HG03520 (cell line): Measurements from ENCODE around the gene LHFPL6.

Source experiments
- ATAC-seq: cut with Tn5 transposase; IDR thresholded peaks from one replicate; pipeline ENCODE4 v1.9.1; 2021; ENCODE audit warnings: mild to moderate bottlenecking, moderate library complexity; ENCODE audit not compliant: unreplicated experiment

Gene LHFPL6

DNA sequence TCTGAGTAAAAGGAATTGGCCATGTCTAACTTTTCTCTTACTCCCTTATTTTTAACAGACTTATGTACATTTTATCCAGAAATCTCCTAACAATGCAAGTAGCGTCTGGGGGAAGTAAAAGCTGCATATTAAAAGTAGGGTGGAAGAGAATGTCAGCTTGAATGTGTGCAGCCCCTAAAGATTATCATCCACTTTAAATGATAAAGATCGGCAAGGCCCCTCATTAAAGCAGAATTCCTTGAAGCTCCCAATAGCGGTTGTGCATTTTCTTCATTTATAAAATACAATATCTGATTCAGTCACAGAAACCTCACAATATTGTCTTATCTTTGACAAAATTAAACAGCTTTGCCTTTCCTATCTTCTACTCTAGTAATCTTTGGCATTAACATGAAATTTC, 184.6 kb downstream of the LHFPL6 start:
- ATAC-seq, result no peak

GRCh38 chr13:39417643-39418042, 185.3 kb downstream of the LHFPL6 start:
- ATAC-seq, result no peak

GRCh38 chr13:39417131-39417530, 185.9 kb downstream of the LHFPL6 start:
- no peak for ATAC-seq

DNA sequence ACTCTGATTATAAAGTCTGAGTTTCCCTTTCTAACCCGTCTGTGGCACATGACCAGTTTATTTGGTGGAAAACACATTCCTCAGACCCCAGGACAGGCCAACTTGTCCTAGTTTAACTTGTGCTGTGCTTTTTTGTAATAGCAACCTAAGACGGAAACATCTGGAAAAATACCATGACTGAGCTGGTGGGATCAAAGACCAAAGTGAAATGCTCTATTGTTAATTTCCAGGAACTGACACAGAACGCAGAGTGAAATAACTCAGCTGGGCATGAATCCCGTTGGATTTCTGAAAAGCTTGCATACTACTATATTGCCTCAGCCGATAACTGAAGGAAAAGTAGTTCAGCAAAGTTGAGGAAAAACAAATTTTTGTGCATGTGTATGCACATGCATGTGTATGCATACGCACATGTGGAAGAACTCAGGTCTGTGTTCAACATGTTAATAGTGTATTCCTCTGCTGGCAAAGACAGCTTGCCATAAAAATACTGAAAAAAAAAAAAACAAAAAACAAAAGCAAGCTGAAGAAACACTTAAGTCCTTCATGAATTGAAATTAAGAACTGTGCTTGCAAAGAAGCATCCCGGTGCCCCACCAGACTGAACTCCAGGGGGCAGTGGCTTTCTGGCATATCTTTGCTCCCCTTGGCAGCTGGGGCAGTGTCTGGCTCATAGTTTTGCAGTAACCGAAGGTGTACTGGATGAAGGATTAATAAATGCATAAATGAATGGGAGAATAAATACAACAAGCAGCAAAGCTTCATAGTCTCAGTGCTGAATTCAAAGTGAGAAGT, 187.8 kb downstream of the LHFPL6 start:
- ATAC-seq, result no peak

DNA sequence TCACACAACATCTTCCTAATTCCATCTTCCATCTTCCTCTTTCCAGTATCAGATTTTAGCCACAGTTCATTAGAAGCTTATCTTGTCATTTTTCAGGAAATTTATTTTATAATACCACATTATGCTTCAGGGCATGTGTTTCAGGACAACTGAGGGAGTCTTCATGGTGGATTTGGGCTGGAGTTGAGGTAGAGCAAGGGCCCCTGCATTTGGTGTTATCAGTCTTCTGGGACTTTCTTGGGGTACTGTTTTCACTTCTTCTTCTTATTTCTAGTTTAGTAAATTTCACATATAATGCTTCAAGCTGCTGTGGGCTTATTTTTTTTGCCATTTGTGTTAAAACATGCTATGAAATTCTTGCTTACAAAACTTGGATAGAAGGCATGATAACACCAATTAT, 188.7 kb downstream of the LHFPL6 start:
- no peak for ATAC-seq

GRCh38 chr13:39411511-39411910, 191.5 kb downstream of the LHFPL6 start:
- ATAC-seq, result no peak

GRCh38 chr13:39410964-39411363, 192.0 kb downstream of the LHFPL6 start:
- no peak for ATAC-seq

DNA sequence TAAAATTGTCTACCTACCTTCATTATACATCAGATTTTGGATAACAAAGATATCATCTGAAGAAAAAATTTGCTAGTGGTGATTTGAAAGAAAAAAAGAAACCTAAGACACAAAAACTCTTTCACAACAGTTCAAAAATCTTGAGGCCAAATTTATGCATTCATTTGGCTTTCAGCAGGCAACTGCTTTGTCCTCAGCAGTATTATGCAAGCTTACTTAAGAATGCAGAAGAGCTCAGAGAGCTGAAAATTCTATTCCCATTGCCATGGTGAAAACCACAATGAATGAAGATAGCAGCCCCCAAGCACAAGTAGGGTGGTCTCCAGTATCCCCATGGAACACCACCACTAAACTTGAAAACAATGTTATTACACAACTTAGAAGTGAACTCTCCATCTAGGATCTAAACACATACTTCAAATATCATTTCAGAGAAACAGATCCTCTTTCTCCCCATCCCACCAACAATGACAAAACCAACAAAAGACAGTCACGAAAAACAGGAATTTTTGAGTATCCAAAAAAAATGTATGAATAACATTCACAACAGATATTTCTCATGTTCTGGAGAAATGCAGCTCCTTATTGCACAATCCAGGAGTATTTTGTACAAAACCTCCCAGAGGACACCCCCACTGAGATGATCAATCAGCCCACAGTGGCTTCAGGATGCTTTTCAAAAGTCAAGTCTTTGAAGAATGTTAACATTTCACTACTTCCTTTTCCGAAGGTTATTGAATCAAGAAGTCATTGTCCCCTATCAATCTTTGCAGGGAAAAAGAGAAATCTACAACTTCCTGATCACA, 192.7 kb downstream of the LHFPL6 start:
- no peak for ATAC-seq

GRCh38 chr13:39408512-39408911, 194.5 kb downstream of the LHFPL6 start:
- no peak for ATAC-seq

DNA sequence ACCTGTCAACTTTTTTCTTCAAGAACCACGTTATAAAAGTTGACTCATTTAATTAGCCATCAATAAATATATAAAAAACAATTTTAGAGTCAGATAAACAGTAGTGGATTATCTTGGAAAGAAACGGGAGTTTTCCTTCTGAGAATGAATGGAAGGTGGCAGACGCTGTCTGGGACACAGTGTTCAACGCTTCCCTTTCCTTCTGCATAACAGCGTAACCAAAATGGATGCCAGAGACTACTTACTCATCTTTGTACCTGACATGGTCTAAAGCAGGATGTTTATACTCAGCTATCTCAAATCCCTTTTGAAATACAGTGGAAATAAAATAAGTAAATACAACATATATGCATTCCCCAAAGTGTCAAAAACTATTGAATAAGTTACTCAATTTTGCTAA, 195.2 kb downstream of the LHFPL6 start:
- no peak for ATAC-seq

GRCh38 chr13:39407138-39407537, 195.9 kb downstream of the LHFPL6 start:
- no peak for ATAC-seq

GRCh38 chr13:39406688-39407087, 196.3 kb downstream of the LHFPL6 start:
- peak; percentile 88 for ATAC-seq

GRCh38 chr13:39405596-39406205, 197.3 kb downstream of the LHFPL6 start:
- ATAC-seq, result no peak

GRCh38 chr13:39405107-39405506, 197.9 kb downstream of the LHFPL6 start:
- no peak for ATAC-seq

DNA sequence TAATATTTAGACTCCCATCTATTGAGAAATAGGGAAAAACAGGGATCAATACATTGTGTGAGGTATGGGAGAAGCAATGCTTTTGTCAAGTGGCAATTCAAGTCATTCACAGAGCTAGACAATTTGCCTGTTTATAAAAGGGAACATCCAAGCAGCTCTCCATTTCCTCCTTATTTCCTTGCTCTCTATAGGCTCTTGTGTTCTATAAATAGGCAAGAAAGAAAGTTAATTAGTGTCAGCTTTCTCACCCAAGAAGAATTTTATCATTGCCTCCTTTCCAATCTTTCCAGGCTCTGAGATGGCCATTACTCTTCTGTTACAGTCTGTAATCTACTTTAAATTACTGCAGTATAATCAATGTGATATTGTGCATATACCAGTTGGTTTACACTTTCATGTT, 199.9 kb downstream of the LHFPL6 start:
- no peak for ATAC-seq

- ATAC-seq, result no peak
Observed at GRCh38 chr13:39402221-39402970, 200.6 kb downstream of the LHFPL6 start.

DNA sequence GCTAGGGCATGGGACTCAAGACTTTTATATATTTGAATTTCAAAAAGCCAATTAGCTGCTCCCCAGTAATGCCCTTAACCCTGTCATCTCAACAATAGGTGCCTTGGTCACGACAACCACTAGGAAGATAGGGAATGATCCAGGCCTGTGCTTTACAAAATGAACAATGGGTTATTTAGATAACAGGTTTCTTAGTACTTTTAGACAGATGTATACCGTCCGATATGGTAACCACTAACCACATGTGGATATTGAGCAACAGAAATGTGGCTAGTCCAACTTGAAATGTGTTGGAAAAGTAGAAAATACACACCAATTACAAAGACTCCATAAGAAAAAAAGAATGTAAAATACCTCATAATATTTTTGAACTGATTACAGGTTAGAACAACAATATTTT, 201.2 kb downstream of the LHFPL6 start:
- ATAC-seq, result no peak

- no peak for ATAC-seq
Observed at GRCh38 chr13:39401046-39401705, 201.8 kb downstream of the LHFPL6 start.

DNA sequence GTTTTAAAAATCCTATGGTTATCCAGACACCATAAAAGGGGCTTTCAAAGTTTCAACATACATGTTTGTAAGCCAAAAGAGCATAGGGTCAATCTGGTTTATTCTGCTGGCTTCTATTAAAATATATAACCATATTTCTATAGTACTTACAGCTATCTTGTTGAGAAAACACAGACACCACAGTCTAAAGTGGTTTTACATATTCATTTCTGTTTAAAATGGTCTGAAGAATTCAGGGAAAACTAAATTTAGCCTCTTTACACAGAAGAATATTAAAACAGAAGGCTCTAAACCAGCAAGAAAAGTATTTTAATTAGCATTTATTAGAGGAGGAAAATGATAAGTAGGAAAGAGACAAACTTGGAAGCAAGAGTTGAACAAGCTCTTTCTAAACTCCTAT, 203.9 kb downstream of the LHFPL6 start:
- ATAC-seq, result no peak

DNA sequence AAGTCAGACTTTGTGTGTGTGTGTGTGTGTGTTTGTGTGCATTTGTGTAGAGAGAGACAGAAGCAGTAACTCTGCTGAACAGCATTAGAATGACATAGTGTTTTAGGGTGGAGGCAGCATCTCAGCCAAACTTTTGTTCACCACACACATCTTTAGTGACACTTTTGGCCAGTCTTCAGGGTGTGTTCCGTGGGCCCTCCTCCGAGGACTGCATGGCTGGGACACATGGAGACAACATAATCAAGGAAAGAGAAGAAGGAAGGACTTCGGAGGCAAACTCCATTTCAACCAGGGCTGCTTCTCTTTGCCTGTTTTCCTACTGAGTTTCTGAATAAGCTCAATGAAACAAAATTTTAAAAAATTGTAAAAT, 205.1 kb downstream of the LHFPL6 start:
- ATAC-seq, result no peak
